ENCODE measurements around the gene RPLP1. TPM values are rescaled to one million over a fixed set of nuclear protein-coding genes. Genes with fewer than 3 reads are reported as not detected.

Gene RPLP1
- total RNA-seq, 1 donor, result 73.8 TPM

DNA sequence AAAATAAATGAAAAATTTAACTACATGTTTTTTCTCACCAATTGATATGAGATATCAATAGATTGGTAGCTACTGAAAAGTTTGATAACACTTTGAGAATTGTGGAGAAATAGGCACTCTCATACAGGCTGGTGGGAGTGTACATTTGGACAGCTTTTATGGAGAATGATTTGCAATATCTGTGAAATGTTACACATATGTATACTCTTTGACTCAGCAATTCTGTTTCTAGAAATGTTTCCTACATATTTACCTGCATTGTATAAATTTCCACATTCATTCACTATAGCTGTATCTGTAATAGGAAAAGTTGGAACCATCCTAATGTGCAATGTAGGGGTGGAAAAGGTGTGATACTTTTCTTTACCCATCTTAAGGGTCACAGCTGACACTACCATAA lies 40.3 kb upstream of the RPLP1 start:
- no peak for TF ChIP-seq CTCF (IDR thresholded peaks at IDR 0.05; ENCODE audit: insufficient read depth, low read depth, low read length)
- no peak overlapping the region for H3K4me3 ChIP-seq (ENCODE audit: low read depth, low read length)
- DNase-seq (ENCODE audit: low read depth), result no peak

DNA sequence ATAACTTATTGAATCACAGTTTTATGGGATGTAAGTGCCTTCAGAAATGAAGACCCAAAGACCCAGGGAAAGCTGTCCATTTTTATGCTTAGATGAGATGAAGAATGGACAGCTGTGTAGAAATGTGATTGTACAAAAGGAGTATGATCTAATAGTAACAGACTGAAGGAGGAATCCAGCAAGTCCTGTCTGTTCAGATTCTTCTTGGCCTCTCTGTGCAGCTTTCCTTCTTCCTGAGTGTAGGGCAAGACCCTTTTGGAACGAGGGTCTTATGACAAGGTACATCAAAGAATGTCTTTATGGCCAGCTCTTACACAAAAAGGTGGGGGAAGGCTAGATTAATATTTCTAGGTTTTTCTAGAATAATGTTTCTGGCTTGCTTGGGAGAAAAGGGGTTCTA lies 39.9 kb upstream of the RPLP1 start:
- peak overlapping the region; percentile 26 for H3K4me3 ChIP-seq (ENCODE audit: low read depth, low read length)

GRCh38 chr15:69413822-69414700 lies 38.6 kb upstream of the RPLP1 start, which contains the start of gene KIF23:
Gene KIF23, plus strand, starts transcription at chr15:69414349. Its CDS starts 117 bp downstream, at chr15:69414466.
- DNase-seq (ENCODE audit: low read depth), result peak; percentile 94
- TF ChIP-seq CTCF (IDR thresholded peaks at IDR 0.05; ENCODE audit: insufficient read depth, low read depth, low read length), result no peak
- peak within 1 kb of the TSS; percentile 92 for H3K4me3 ChIP-seq (ENCODE audit: low read depth, low read length)

More for the DNA sequence above, 39.9 kb upstream of the RPLP1 start:
- TF ChIP-seq CTCF (IDR thresholded peaks at IDR 0.05; ENCODE audit: insufficient read depth, low read depth, low read length), result no peak
- DNase-seq (ENCODE audit: low read depth), result no peak

GRCh38 chr15:69414701-69415167 lies 37.9 kb upstream of the RPLP1 start:
- TF ChIP-seq CTCF (IDR thresholded peaks at IDR 0.05; ENCODE audit: insufficient read depth, low read depth, low read length), result no peak
- DNase-seq (ENCODE audit: low read depth), result peak; percentile 86
- H3K4me3 ChIP-seq (ENCODE audit: low read depth, low read length), result peak overlapping the region; percentile 92

DNA sequence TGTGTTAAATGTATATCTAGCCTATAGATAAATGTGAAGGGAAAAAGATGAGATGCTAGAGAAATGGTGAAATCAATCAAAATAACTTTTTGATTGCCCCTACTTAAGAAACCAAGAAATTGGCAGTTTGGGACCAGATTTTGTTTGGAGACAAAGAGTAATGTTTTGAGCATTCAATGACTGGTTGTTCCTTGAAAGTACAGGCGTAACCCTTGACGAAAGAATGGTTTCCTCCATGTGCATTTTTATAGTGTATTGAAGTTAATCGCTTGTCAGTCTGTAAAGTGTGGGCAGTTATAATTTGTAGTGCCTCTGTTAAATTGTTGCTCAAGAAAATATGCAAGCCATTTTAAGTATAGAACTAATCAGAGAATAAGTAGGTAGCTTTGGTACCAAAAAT lies 37.2 kb upstream of the RPLP1 start:
- no peak for TF ChIP-seq CTCF (IDR thresholded peaks at IDR 0.05; ENCODE audit: insufficient read depth, low read depth, low read length)
- DNase-seq (ENCODE audit: low read depth), result peak; percentile 46
- peak overlapping the region; percentile 92 for H3K4me3 ChIP-seq (ENCODE audit: low read depth, low read length)

DNA sequence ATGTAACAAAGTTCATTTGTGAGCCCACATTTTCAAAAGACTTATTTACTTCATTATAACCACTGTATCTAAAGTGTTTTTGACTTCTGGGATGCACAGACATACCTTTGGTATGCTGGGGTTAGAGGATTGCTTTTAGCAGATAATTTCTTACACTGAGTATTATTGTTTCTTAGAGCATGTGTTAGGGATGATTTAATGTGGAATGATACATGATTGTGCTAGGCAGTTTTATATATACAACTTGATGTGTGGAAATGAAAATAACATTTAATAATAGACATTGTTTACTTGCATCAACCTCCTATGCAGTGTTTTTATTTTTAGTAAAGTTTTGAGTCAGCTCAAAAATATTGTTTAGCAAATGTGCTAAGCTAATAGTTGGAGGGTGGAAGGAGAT lies 35.0 kb upstream of the RPLP1 start:
- no peak for TF ChIP-seq CTCF (IDR thresholded peaks at IDR 0.05; ENCODE audit: insufficient read depth, low read depth, low read length)
- peak; percentile 70 for DNase-seq (ENCODE audit: low read depth)
- no peak overlapping the region for H3K4me3 ChIP-seq (ENCODE audit: low read depth, low read length)
